ENCODE measurements around the gene ACVR1B. TPM values are rescaled to one million over a fixed set of nuclear protein-coding genes. Genes with fewer than 3 reads are reported as not detected.
A peak's percentile ranks its signal among the peaks of the same experiment; 100 is the strongest.

Gene ACVR1B
- total and polyA plus RNA-seq, 2 donors (not counting 3 experiments of a cell fraction or from before 2014, with no cell fraction given) = 29.0 to 33.7 TPM

DNA sequence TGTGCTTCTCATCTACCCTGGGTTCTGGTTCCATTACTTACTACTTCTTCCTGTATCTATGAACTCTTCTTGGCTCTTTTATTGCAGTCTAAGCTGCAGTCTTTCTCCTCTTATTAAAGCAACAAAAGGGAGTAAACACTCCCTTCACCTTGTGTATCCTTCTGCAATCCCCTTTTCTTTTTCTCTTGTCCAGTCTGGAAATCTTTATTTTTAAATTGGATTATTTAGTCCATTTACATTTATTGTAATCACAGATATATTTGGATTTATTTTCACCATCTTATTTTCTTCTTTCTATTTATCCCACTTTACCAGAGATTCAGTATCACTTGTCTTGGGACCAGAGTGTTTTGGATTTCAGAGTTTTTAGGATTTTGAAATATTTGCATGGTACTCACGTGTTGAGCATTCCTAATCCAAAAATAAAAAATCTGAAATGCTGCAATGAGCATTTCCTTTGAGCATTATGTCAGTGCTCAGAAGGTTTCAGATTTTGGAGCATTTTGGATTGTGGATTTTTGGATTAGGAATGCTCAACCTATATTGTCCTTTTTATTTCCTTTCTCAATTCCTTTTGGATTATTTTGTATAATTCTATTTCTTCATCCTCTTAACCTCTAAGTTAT lies 6.8 kb upstream of the ACVR1B start:
- H4K20me1 ChIP-seq (replicated peaks; ENCODE audit: control insufficient read depth, extremely low read depth, insufficient read depth, low read length) = no peaks in the 10 kb centered on the region
- H2AFZ ChIP-seq (ENCODE audit: low read depth, low read length) = no peak overlapping the region
- H3K27ac ChIP-seq (ENCODE audit: insufficient read depth, low read depth, low read length) = no peak overlapping the region
- no peak overlapping the region for H3K9ac ChIP-seq (replicated peaks; ENCODE audit: extremely low read depth, insufficient read depth, low read length)
- POLR2A ChIA-PET = no interaction called here
- CTCF ChIA-PET = no interaction called here
- peaks cover 0 to 2% of the 10 kb centered on the region in 2 experiments for H3K27me3 ChIP-seq (ENCODE audit: control insufficient read depth in 2 of 2, insufficient read depth in 2 of 2, low read length in 2 of 2)
- FAIRE-seq (peak; percentile 24), DNase-seq (ENCODE audit: low read depth, low spot score) (no peak)
- no peak overlapping the region for H3K4me2 ChIP-seq (ENCODE audit: insufficient read depth, low read length)
- no TSS peak for BruUV-seq (replicated peaks)
- TF ChIP-seq MAX (IDR thresholded peaks at IDR 0.05; ENCODE audit: insufficient read depth, insufficient read length) (no peak), MYC (IDR thresholded peaks at IDR 0.05; ENCODE audit: low read depth, low read length) (no peak), EZH2 (IDR thresholded peaks at IDR 0.05; ENCODE audit: borderline replicate concordance, low read depth, low read length, severe bottlenecking) (no peak)
- dilution Hi-C loops (cut with MboI; ENCODE audit: extremely low pct_ligation_motif_present, low sequenced_read_pairs) = no loop called here
- no peaks in the 10 kb centered on the region for H3K9me1 ChIP-seq (replicated peaks; ENCODE audit: control insufficient read depth, extremely low read depth, insufficient read depth, low read length)
- no peak overlapping the region for H3K4me3 ChIP-seq (replicated peaks in 1 of 3; ENCODE audit: insufficient read depth in 1 of 3, low read depth in 1 of 3, low read length in 3 of 3)
- no peaks in the 10 kb centered on the region for H3K79me2 ChIP-seq (ENCODE audit: control insufficient read depth, insufficient read depth, low read length)
- no peaks in the 10 kb centered on the region for H3K4me1 ChIP-seq (ENCODE audit: control insufficient read depth, extremely low read depth, insufficient read depth, low read length)
- intact Hi-C loops (cut with micrococcal nuclease) = no loop called here
- no peaks in the 10 kb centered on the region for H3K36me3 ChIP-seq (ENCODE audit: control insufficient read depth in 2 of 2, extremely low read depth in 1 of 2, insufficient read depth in 2 of 2, low read length in 2 of 2)
- peaks cover 3% of the 10 kb centered on the region for H3K9me3 ChIP-seq (replicated peaks; ENCODE audit: control insufficient read depth, insufficient read depth, low read length)

GRCh38 chr12:51947246-51947996 lies 4.1 kb upstream of the ACVR1B start:
- no peak overlapping the region for H3K4me2 ChIP-seq (ENCODE audit: insufficient read depth, low read length)
- FAIRE-seq (no peak), DNase-seq (ENCODE audit: low read depth, low spot score) (no peak)
- peaks cover 8% of the 10 kb centered on the region for H3K79me2 ChIP-seq (ENCODE audit: control insufficient read depth, insufficient read depth, low read length)
- CTCF ChIA-PET = interaction anchor here (1.0 kb wide), 2 partner anchors 10 to 20 kb away, joined by 3 read pairs; no protein-coding TSS in a partner anchor
- peaks cover 3% of the 10 kb centered on the region for H3K9me3 ChIP-seq (replicated peaks; ENCODE audit: control insufficient read depth, insufficient read depth, low read length)
- H3K9me1 ChIP-seq (replicated peaks; ENCODE audit: control insufficient read depth, extremely low read depth, insufficient read depth, low read length) = no peaks in the 10 kb centered on the region
- POLR2A ChIA-PET = interaction anchor here (0.5 kb wide), 1 partner anchor 49 kb away, joined by 10 read pairs; no protein-coding TSS in a partner anchor
- H3K4me3 ChIP-seq (replicated peaks in 1 of 3; ENCODE audit: insufficient read depth in 1 of 3, low read depth in 1 of 3, low read length in 3 of 3) = no peak overlapping the region
- dilution Hi-C loops (cut with MboI; ENCODE audit: extremely low pct_ligation_motif_present, low sequenced_read_pairs) (no loop called here), intact Hi-C loops (cut with micrococcal nuclease) (no loop called here)
- H3K9ac ChIP-seq (replicated peaks; ENCODE audit: extremely low read depth, insufficient read depth, low read length) = no peak overlapping the region
- peaks cover 0 to 4% of the 10 kb centered on the region in 2 experiments for H3K27me3 ChIP-seq (ENCODE audit: control insufficient read depth in 2 of 2, insufficient read depth in 2 of 2, low read length in 2 of 2)
- no peak overlapping the region for H2AFZ ChIP-seq (ENCODE audit: low read depth, low read length)
- no peaks in the 10 kb centered on the region for H4K20me1 ChIP-seq (replicated peaks; ENCODE audit: control insufficient read depth, extremely low read depth, insufficient read depth, low read length)
- H3K4me1 ChIP-seq (ENCODE audit: control insufficient read depth, extremely low read depth, insufficient read depth, low read length) = peaks cover 6% of the 10 kb centered on the region
- H3K27ac ChIP-seq (ENCODE audit: insufficient read depth, low read depth, low read length) = no peak overlapping the region
- no peaks in the 10 kb centered on the region for H3K36me3 ChIP-seq (ENCODE audit: control insufficient read depth in 2 of 2, extremely low read depth in 1 of 2, insufficient read depth in 2 of 2, low read length in 2 of 2)
- no peak for TF ChIP-seq EZH2 (IDR thresholded peaks at IDR 0.05; ENCODE audit: borderline replicate concordance, low read depth, low read length, severe bottlenecking)
- TF ChIP-seq FOS (IDR thresholded peaks at IDR 0.05; ENCODE audit: borderline replicate concordance, insufficient read depth, low read length) = no peak
- TF ChIP-seq MYC (IDR thresholded peaks at IDR 0.05; ENCODE audit: low read depth, low read length) = no peak
- TF ChIP-seq CTCF (IDR thresholded peaks at IDR 0.05; ENCODE audit: extremely low read depth in 1 of 2, insufficient read depth in 1 of 2, low read depth in 1 of 2, low read length in 2 of 2) = no peak
- no peak for TF ChIP-seq GATA2 (IDR thresholded peaks at IDR 0.05; ENCODE audit: insufficient read depth, insufficient read length, low read depth, low read length)
- no peak for TF ChIP-seq JUN (IDR thresholded peaks at IDR 0.05; ENCODE audit: borderline replicate concordance, insufficient read depth, insufficient read length, low read depth)
- TF ChIP-seq POLR2A (IDR thresholded peaks at IDR 0.05; ENCODE audit: low read depth, low read length) = no peak
- TF ChIP-seq POLR2AphosphoS5 (IDR thresholded peaks at IDR 0.05; ENCODE audit: insufficient read depth, low read depth, low read length) = no peak
- no peak for TF ChIP-seq MAX (IDR thresholded peaks at IDR 0.05; ENCODE audit: insufficient read depth, insufficient read length)
- no TSS peak for BruUV-seq (replicated peaks)
